ENCODE measurements around the gene RHBDL1.

DNA sequence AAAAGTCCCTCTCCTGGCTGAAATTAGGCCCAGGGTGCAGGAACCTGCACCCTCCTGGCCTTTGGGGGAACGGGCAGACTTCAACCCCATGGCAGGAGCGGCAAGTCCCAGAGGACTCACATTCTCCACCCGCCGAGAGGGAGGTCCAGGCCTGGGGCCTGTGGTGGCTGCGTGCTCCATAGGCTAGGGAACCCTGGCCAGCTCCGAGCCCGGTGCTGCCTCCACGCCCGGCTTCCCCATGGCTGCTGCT is 50.6 kb downstream of the RHBDL1 start:
- no peak for TF ChIP-seq EZH2 (IDR thresholded peaks at IDR 0.05; ENCODE audit: borderline replicate concordance, low read depth, low read length, severe bottlenecking)
- TF ChIP-seq, protein P1, sequence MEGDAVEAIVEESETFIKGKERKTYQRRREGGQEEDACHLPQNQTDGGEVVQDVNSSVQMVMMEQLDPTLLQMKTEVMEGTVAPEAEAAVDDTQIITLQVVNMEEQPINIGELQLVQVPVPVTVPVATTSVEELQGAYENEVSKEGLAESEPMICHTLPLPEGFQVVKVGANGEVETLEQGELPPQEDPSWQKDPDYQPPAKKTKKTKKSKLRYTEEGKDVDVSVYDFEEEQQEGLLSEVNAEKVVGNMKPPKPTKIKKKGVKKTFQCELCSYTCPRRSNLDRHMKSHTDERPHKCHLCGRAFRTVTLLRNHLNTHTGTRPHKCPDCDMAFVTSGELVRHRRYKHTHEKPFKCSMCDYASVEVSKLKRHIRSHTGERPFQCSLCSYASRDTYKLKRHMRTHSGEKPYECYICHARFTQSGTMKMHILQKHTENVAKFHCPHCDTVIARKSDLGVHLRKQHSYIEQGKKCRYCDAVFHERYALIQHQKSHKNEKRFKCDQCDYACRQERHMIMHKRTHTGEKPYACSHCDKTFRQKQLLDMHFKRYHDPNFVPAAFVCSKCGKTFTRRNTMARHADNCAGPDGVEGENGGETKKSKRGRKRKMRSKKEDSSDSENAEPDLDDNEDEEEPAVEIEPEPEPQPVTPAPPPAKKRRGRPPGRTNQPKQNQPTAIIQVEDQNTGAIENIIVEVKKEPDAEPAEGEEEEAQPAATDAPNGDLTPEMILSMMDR (IDR thresholded peaks at IDR 0.05; ENCODE audit: borderline replicate concordance, extremely low read depth, low read length, poor library complexity, severe bottlenecking), result no peak
